ENCODE measurements around the gene OVOL2. TPM values are rescaled to one million over a fixed set of nuclear protein-coding genes. Genes with fewer than 3 reads are reported as not detected.

OVOL2 gene
- total and polyA plus RNA-seq, 2 donors (not counting 1 experiment from before 2014, with no cell fraction given), result not detected

DNA sequence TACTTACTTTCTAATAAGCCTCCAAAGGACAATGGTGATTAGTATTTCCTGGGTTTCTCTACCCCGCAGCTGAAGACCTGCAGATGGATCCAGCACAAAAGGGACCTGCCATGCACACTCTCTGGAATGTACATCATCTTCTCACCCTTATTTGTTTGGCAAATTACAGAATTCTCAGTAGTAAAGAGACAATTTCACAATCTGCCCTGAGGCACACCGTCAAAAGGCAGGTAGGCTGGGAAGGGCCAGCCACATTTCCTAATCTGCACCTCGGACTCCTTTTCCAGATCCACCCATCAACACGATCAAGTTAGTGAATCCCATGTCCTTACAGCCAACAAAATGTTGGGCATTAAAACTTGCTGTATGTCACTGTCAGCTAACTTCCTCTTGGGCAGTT lies 4.9 kb downstream of the OVOL2 start:
- Histone ChIP-seq H3K27ac (ENCODE audit: low read length in 2 of 2) (no peak overlapping the region), H3K4me1 (ENCODE audit: control insufficient read depth in 2 of 2, insufficient read depth in 2 of 2, low read length in 2 of 2) (peaks cover 15 to 16% of the 10 kb centered on the region in 2 donors), H3K36me3 (replicated peaks in 1 of 2; ENCODE audit: control extremely low read depth in 1 of 2, control insufficient read depth in 1 of 2, extremely low read depth in 1 of 2, insufficient read depth in 2 of 2, low read length in 1 of 2) (no peaks in the 10 kb centered on the region), H3K27me3 (replicated peaks in 1 of 4; ENCODE audit: control extremely low read depth in 1 of 4, control insufficient read depth in 3 of 4, insufficient read depth in 4 of 4, low read length in 3 of 4) (peaks cover 0 to 48% (median 21%) of the 10 kb centered on the region in 4 experiments), H4K20me1 (ENCODE audit: control insufficient read depth, insufficient read depth, low read length, poor library complexity, severe bottlenecking) (no peaks in the 10 kb centered on the region), H3K4me3 (ENCODE audit: control extremely low read depth in 1 of 5, extremely low read depth in 1 of 5, insufficient read depth in 1 of 5, low read depth in 2 of 5, low read length in 4 of 5) (no peak overlapping the region), H3K9ac (ENCODE audit: low read length) (no peak overlapping the region), H2AFZ (ENCODE audit: insufficient read depth, low read depth, low read length, poor library complexity, severe bottlenecking) (no peak overlapping the region), H3K79me2 (ENCODE audit: control insufficient read depth, insufficient read depth, low read length) (no peaks in the 10 kb centered on the region), H3K9me3 (ENCODE audit: control extremely low read depth in 1 of 3, control insufficient read depth in 2 of 3, insufficient read depth in 1 of 3, low read length in 2 of 3) (peaks cover 0 to 11% (median 0%) of the 10 kb centered on the region in 3 donors), H3K4me2 (replicated peaks; ENCODE audit: low read depth, low read length, poor library complexity, severe bottlenecking) (no peak overlapping the region)
- Mint-ChIP-seq H3K27me3 (peaks cover 45% of the 10 kb centered on the region), H3K4me3 (no peak overlapping the region), H3K4me1 (peaks cover 11% of the 10 kb centered on the region), H3K9me3 (ENCODE audit: insufficient read depth) (no peaks in the 10 kb centered on the region), H3K27ac (no peak overlapping the region)
- ChIA-PET CTCF (no interaction called here), POLR2A (no interaction called here)
- ATAC-seq (ENCODE audit: low read depth) (no peak), DNase-seq (no peak)
- intact Hi-C loops (cut with micrococcal nuclease), result no loop called here
- TF ChIP-seq EZH2 (IDR thresholded peaks at IDR 0.05; ENCODE audit: borderline replicate concordance, insufficient read depth, low read depth, low read length, poor library complexity, severe bottlenecking), result no peak
- TF ChIP-seq, protein P1, sequence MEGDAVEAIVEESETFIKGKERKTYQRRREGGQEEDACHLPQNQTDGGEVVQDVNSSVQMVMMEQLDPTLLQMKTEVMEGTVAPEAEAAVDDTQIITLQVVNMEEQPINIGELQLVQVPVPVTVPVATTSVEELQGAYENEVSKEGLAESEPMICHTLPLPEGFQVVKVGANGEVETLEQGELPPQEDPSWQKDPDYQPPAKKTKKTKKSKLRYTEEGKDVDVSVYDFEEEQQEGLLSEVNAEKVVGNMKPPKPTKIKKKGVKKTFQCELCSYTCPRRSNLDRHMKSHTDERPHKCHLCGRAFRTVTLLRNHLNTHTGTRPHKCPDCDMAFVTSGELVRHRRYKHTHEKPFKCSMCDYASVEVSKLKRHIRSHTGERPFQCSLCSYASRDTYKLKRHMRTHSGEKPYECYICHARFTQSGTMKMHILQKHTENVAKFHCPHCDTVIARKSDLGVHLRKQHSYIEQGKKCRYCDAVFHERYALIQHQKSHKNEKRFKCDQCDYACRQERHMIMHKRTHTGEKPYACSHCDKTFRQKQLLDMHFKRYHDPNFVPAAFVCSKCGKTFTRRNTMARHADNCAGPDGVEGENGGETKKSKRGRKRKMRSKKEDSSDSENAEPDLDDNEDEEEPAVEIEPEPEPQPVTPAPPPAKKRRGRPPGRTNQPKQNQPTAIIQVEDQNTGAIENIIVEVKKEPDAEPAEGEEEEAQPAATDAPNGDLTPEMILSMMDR (IDR thresholded peaks at IDR 0.05), result no peak
- 87% methylated on average over 3 of the region's 4 CpGs for WGBS (ENCODE audit: insufficient coverage)

DNA sequence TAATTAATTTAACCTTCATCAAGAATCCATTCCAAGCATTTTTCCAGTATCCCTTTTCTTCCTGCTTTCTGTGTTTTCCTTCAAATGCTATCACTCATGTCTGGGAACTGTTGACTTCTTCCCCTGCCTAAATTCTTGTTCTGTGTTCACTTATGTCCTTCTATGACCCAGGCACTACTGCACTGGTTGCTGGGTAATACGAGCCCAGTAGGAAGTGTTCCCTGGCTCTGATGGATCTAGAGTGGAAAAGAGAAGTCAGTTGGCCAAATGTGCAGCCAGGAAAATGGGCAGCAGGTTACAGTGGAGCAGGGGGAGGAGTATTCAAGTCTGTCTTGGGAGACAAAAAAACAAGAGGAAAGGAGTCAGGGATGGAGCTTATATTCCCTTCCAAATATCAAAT lies 7.1 kb downstream of the OVOL2 start:
- Mint-ChIP-seq H3K4me1 (peaks cover 2% of the 10 kb centered on the region), H3K9me3 (ENCODE audit: insufficient read depth) (no peaks in the 10 kb centered on the region), H3K27me3 (peaks cover 41% of the 10 kb centered on the region), H3K27ac (no peak overlapping the region), H3K4me3 (no peak overlapping the region)
- no peak for TF ChIP-seq EZH2 (IDR thresholded peaks at IDR 0.05; ENCODE audit: borderline replicate concordance, insufficient read depth, low read depth, low read length, poor library complexity, severe bottlenecking)
- TF ChIP-seq, protein P1 (IDR thresholded peaks at IDR 0.05), result no peak
- CTCF ChIA-PET, result no interaction called here
- WGBS (ENCODE audit: insufficient coverage), result 80% methylated on average over 1 of the region's 1 CpG
- H4K20me1 ChIP-seq (ENCODE audit: control insufficient read depth, insufficient read depth, low read length, poor library complexity, severe bottlenecking), result no peaks in the 10 kb centered on the region
- ATAC-seq (ENCODE audit: low read depth) (no peak), DNase-seq (no peak)
- no peak overlapping the region for H3K4me3 ChIP-seq (ENCODE audit: control extremely low read depth in 1 of 5, extremely low read depth in 1 of 5, insufficient read depth in 1 of 5, low read depth in 2 of 5, low read length in 4 of 5)
- no peaks in the 10 kb centered on the region for H3K36me3 ChIP-seq (replicated peaks in 1 of 2; ENCODE audit: control extremely low read depth in 1 of 2, control insufficient read depth in 1 of 2, extremely low read depth in 1 of 2, insufficient read depth in 2 of 2, low read length in 1 of 2)
- intact Hi-C loops (cut with micrococcal nuclease), result no loop called here
- peaks cover 0 to 5% (median 0%) of the 10 kb centered on the region in 3 donors for H3K9me3 ChIP-seq (ENCODE audit: control extremely low read depth in 1 of 3, control insufficient read depth in 2 of 3, insufficient read depth in 1 of 3, low read length in 2 of 3)
- H3K9ac ChIP-seq (ENCODE audit: low read length), result no peak overlapping the region
- peaks cover 0 to 31% (median 14%) of the 10 kb centered on the region in 4 experiments for H3K27me3 ChIP-seq (replicated peaks in 1 of 4; ENCODE audit: control extremely low read depth in 1 of 4, control insufficient read depth in 3 of 4, insufficient read depth in 4 of 4, low read length in 3 of 4)
- H3K79me2 ChIP-seq (ENCODE audit: control insufficient read depth, insufficient read depth, low read length), result no peaks in the 10 kb centered on the region
- H3K4me2 ChIP-seq (replicated peaks; ENCODE audit: low read depth, low read length, poor library complexity, severe bottlenecking), result no peak overlapping the region
- no peak overlapping the region for H2AFZ ChIP-seq (ENCODE audit: insufficient read depth, low read depth, low read length, poor library complexity, severe bottlenecking)
- POLR2A ChIA-PET, result no interaction called here
- no peak overlapping the region for H3K27ac ChIP-seq (ENCODE audit: low read length in 2 of 2)
- no peaks in the 10 kb centered on the region for H3K4me1 ChIP-seq (ENCODE audit: control insufficient read depth in 2 of 2, insufficient read depth in 2 of 2, low read length in 2 of 2)
